ENCODE results near the gene GPR137C.

DNA sequence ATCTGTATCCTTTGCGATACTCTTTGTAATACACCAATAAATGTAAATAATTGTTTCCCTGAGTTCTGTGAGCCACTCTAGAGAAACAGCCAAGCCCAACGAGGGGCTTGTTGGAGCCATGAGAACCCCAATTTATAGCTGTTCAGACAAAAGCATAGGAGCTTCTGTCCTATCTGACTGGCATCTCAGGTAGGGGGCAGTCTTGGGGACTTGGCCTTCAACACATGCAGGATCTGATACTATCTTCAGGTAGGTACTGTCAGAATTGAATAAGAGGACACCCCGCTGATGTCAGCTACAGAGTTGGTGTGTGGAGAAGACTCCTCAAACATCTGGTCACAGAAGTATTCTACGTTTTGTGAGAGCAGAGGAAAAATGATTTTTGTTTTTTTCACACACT, 25.6 kb upstream of the GPR137C start:
- TF ChIP-seq GATA2 (IDR thresholded peaks at IDR 0.05; ENCODE audit: low read depth, low read length) (no peak), GATA3 (IDR thresholded peaks at IDR 0.05; ENCODE audit: low read depth, low read length) (no peak)

Measured in SH-SY5Y (cell line).